GM23338 (cell line): ENCODE data around the gene PISD.

Source experiments
- CREB1 ChIP-seq: fragments of 250-450 bp; sonication (Bioruptor Pico); IDR thresholded peaks from 2 replicates; pipeline ENCODE4 v1.5.0; 2020; ENCODE audit warnings: low read depth, mild to moderate bottlenecking, moderate library complexity
- EZH2 ChIP-seq: fragments of 200-600 bp; sonication (generic); IDR thresholded peaks from one replicate; pipeline ENCODE4 v1.8.0; 2017; ENCODE audit warnings: antibody characterized with exemption, mild to moderate bottlenecking, low read depth; ENCODE audit not compliant: unreplicated experiment
- EZH2phosphoT487 ChIP-seq: fragments of 200-600 bp; sonication (generic); IDR thresholded peaks from one replicate; pipeline ENCODE4 v1.8.1; 2018; ENCODE audit warnings: antibody characterized with exemption; ENCODE audit not compliant: unreplicated experiment
- JUNB ChIP-seq: IDR thresholded peaks from one replicate; pipeline ENCODE4 v1.6.1; 2016; ENCODE audit warnings: antibody characterized with exemption; ENCODE audit not compliant: unreplicated experiment
- NANOG ChIP-seq: IDR thresholded peaks from 2 replicates; pipeline ENCODE4 v1.6.1; 2016; ENCODE audit warnings: antibody characterized with exemption, borderline replicate concordance
- POLR2AphosphoS5 ChIP-seq: IDR thresholded peaks from 2 replicates; pipeline ENCODE4 v1.6.1; 2016; ENCODE audit warnings: antibody characterized with exemption, low read depth
- STAT1 ChIP-seq: IDR thresholded peaks from one replicate; pipeline ENCODE4 v1.6.1; 2016; ENCODE audit warnings: antibody characterized with exemption; ENCODE audit not compliant: unreplicated experiment
- ZNF331 ChIP-seq: fragments of 250-450 bp; sonication (Bioruptor Pico); IDR thresholded peaks from 2 replicates; pipeline ENCODE4 v1.5.0; 2020; ENCODE audit warnings: low read depth, mild to moderate bottlenecking, moderate library complexity
- TF ChIP-seq, protein P1 (sequence below), 2 experiments: fragments of 200-600 bp in 1 of 2; sonication (generic) in 1 of 2; conservative IDR thresholded peaks; 2 replicates each; pipeline versions ENCODE4 v1.5.1 to v1.6.1; 2016 to 2017; ENCODE audit warnings: antibody characterized with exemption in 2 of 2, low read depth in 2 of 2, mild to moderate bottlenecking in 2 of 2, moderate library complexity in 1 of 2
- TF ChIP-seq, protein P2 (sequence below): IDR thresholded peaks from one replicate; pipeline ENCODE4 v1.6.1; 2018; ENCODE audit warnings: antibody characterized with exemption; ENCODE audit not compliant: unreplicated experiment
- TF ChIP-seq, protein P3 (sequence below): fragments of 250-450 bp; sonication (Bioruptor Pico); IDR thresholded peaks from 2 replicates; pipeline ENCODE4 v1.5.0; 2020; ENCODE audit warnings: mild to moderate bottlenecking, moderate library complexity
- TF ChIP-seq, protein P4 (sequence below): IDR thresholded peaks from 2 replicates; pipeline ENCODE4 v1.6.1; 2016; ENCODE audit warnings: antibody characterized with exemption

DNA sequence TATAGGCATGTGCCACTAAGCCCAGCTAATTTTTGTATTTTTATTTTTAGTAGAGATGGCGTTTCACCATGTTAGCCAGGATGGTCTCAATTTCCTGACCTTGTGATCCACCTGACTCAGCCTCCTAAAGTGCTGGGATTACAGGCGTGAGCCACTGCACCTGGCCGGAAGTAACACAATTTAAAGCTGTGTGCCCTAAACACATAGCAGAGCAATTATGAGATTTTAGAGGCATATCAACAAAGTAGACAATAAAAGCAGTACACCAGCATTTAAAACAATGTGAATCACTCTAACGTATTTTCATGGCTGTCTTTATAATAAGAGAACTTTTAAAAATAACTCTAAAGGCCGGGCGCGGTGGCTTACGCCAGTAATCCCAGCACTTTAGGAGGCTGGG lies 45.5 kb upstream of the PISD start:
- TF ChIP-seq, protein P1, sequence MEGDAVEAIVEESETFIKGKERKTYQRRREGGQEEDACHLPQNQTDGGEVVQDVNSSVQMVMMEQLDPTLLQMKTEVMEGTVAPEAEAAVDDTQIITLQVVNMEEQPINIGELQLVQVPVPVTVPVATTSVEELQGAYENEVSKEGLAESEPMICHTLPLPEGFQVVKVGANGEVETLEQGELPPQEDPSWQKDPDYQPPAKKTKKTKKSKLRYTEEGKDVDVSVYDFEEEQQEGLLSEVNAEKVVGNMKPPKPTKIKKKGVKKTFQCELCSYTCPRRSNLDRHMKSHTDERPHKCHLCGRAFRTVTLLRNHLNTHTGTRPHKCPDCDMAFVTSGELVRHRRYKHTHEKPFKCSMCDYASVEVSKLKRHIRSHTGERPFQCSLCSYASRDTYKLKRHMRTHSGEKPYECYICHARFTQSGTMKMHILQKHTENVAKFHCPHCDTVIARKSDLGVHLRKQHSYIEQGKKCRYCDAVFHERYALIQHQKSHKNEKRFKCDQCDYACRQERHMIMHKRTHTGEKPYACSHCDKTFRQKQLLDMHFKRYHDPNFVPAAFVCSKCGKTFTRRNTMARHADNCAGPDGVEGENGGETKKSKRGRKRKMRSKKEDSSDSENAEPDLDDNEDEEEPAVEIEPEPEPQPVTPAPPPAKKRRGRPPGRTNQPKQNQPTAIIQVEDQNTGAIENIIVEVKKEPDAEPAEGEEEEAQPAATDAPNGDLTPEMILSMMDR (conservative IDR thresholded peaks at IDR 0.05; ENCODE audit: low read depth in 2 of 2) = no peak
- TF ChIP-seq CREB1 = no peak
- TF ChIP-seq EZH2phosphoT487 = no peak
- no peak for TF ChIP-seq EZH2
- TF ChIP-seq, protein P2, sequence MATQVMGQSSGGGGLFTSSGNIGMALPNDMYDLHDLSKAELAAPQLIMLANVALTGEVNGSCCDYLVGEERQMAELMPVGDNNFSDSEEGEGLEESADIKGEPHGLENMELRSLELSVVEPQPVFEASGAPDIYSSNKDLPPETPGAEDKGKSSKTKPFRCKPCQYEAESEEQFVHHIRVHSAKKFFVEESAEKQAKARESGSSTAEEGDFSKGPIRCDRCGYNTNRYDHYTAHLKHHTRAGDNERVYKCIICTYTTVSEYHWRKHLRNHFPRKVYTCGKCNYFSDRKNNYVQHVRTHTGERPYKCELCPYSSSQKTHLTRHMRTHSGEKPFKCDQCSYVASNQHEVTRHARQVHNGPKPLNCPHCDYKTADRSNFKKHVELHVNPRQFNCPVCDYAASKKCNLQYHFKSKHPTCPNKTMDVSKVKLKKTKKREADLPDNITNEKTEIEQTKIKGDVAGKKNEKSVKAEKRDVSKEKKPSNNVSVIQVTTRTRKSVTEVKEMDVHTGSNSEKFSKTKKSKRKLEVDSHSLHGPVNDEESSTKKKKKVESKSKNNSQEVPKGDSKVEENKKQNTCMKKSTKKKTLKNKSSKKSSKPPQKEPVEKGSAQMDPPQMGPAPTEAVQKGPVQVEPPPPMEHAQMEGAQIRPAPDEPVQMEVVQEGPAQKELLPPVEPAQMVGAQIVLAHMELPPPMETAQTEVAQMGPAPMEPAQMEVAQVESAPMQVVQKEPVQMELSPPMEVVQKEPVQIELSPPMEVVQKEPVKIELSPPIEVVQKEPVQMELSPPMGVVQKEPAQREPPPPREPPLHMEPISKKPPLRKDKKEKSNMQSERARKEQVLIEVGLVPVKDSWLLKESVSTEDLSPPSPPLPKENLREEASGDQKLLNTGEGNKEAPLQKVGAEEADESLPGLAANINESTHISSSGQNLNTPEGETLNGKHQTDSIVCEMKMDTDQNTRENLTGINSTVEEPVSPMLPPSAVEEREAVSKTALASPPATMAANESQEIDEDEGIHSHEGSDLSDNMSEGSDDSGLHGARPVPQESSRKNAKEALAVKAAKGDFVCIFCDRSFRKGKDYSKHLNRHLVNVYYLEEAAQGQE = no peak
- TF ChIP-seq POLR2AphosphoS5 = no peak
- TF ChIP-seq, protein P3, sequence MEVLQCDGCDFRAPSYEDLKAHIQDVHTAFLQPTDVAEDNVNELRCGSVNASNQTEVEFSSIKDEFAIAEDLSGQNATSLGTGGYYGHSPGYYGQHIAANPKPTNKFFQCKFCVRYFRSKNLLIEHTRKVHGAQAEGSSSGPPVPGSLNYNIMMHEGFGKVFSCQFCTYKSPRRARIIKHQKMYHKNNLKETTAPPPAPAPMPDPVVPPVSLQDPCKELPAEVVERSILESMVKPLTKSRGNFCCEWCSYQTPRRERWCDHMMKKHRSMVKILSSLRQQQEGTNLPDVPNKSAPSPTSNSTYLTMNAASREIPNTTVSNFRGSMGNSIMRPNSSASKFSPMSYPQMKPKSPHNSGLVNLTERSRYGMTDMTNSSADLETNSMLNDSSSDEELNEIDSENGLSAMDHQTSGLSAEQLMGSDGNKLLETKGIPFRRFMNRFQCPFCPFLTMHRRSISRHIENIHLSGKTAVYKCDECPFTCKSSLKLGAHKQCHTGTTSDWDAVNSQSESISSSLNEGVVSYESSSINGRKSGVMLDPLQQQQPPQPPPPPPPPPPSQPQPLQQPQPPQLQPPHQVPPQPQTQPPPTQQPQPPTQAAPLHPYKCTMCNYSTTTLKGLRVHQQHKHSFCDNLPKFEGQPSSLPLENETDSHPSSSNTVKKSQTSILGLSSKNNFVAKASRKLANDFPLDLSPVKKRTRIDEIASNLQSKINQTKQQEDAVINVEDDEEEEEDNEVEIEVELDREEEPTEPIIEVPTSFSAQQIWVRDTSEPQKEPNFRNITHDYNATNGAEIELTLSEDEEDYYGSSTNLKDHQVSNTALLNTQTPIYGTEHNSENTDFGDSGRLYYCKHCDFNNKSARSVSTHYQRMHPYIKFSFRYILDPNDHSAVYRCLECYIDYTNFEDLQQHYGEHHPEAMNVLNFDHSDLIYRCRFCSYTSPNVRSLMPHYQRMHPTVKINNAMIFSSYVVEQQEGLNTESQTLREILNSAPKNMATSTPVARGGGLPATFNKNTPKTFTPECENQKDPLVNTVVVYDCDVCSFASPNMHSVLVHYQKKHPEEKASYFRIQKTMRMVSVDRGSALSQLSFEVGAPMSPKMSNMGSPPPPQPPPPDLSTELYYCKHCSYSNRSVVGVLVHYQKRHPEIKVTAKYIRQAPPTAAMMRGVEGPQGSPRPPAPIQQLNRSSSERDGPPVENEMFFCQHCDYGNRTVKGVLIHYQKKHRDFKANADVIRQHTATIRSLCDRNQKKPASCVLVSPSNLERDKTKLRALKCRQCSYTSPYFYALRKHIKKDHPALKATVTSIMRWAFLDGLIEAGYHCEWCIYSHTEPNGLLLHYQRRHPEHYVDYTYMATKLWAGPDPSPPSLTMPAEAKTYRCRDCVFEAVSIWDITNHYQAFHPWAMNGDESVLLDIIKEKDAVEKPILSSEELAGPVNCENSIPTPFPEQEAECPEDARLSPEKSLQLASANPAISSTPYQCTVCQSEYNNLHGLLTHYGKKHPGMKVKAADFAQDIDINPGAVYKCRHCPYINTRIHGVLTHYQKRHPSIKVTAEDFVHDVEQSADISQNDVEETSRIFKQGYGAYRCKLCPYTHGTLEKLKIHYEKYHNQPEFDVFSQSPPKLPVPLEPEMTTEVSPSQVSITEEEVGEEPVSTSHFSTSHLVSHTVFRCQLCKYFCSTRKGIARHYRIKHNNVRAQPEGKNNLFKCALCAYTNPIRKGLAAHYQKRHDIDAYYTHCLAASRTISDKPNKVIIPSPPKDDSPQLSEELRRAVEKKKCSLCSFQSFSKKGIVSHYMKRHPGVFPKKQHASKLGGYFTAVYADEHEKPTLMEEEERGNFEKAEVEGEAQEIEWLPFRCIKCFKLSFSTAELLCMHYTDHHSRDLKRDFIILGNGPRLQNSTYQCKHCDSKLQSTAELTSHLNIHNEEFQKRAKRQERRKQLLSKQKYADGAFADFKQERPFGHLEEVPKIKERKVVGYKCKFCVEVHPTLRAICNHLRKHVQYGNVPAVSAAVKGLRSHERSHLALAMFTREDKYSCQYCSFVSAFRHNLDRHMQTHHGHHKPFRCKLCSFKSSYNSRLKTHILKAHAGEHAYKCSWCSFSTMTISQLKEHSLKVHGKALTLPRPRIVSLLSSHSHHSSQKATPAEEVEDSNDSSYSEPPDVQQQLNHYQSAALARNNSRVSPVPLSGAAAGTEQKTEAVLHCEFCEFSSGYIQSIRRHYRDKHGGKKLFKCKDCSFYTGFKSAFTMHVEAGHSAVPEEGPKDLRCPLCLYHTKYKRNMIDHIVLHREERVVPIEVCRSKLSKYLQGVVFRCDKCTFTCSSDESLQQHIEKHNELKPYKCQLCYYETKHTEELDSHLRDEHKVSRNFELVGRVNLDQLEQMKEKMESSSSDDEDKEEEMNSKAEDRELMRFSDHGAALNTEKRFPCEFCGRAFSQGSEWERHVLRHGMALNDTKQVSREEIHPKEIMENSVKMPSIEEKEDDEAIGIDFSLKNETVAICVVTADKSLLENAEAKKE (CRISPR knock-in tag) = no peak
- TF ChIP-seq, protein P4, sequence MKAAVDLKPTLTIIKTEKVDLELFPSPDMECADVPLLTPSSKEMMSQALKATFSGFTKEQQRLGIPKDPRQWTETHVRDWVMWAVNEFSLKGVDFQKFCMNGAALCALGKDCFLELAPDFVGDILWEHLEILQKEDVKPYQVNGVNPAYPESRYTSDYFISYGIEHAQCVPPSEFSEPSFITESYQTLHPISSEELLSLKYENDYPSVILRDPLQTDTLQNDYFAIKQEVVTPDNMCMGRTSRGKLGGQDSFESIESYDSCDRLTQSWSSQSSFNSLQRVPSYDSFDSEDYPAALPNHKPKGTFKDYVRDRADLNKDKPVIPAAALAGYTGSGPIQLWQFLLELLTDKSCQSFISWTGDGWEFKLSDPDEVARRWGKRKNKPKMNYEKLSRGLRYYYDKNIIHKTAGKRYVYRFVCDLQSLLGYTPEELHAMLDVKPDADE = no peak
- no peak for TF ChIP-seq NANOG
- TF ChIP-seq JUNB = no peak
- no peak for TF ChIP-seq STAT1
- no peak for TF ChIP-seq ZNF331
